Spleen (tissue), 7 donors: ENCODE results near the gene MID1.

Source experiments
- POLR2A ChIP-seq, 3 donors: fragments of 450-650 bp; IDR thresholded peaks; one replicate each; pipeline ENCODE4 v1.5.1; 2017; ENCODE audit warnings: antibody characterized with exemption in 3 of 3, mild to moderate bottlenecking in 1 of 3
- POLR2AphosphoS5 ChIP-seq, 3 donors: sonication (generic); formaldehyde crosslinking; IDR thresholded peaks; one replicate each; pipeline ENCODE4 v1.5.1; 2017; ENCODE audit warnings: antibody characterized with exemption in 3 of 3
- TF ChIP-seq, protein P1 (sequence below), 11 experiments: fragments of 200-600 bp in 7 of 11; fragments of 450-650 bp in 4 of 11; sonication (generic) in 4 of 11; IDR thresholded peaks in 8 of 11; conservative IDR thresholded peaks in 3 of 11; 1 replicate in 7 of 11; 2 replicates in 4 of 11; pipeline versions ENCODE4 v1.4.0 to v1.8.0; 2016 to 2021; ENCODE audit warnings: antibody characterized with exemption in 11 of 11, inconsistent platforms in 4 of 11, mild to moderate bottlenecking in 1 of 11
- donor health status: DM: no; HTN: no; CAD: no; lungs with moderate emphysema.
- donor health status: DM: no; HTN: no; CAD: no.
- donor health status: DM: no; HTN: no; CAD: no.

DNA sequence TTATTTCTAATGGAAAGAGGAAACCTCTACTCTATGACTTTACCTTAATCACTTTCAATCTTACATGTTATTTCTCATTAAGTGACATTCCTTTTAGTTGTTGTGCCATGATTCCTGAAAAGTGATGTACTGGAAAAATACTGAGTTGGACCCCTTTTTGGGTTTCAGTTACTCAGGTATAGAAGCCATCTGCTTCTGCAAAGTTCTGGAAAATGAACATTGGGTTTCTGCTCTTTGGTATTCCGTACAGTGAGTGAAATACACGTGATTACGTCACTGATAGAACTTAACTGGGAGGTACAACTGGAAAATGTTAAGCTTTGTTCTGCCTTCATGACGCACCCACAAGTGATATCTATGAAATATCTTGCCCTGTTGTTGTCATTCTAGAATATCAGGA is 114.7 kb downstream of the MID1 start:
- no peak for TF ChIP-seq POLR2A (IDR thresholded peaks at IDR 0.05)
- no peak for TF ChIP-seq POLR2AphosphoS5 (IDR thresholded peaks at IDR 0.05)
- TF ChIP-seq, protein P1, sequence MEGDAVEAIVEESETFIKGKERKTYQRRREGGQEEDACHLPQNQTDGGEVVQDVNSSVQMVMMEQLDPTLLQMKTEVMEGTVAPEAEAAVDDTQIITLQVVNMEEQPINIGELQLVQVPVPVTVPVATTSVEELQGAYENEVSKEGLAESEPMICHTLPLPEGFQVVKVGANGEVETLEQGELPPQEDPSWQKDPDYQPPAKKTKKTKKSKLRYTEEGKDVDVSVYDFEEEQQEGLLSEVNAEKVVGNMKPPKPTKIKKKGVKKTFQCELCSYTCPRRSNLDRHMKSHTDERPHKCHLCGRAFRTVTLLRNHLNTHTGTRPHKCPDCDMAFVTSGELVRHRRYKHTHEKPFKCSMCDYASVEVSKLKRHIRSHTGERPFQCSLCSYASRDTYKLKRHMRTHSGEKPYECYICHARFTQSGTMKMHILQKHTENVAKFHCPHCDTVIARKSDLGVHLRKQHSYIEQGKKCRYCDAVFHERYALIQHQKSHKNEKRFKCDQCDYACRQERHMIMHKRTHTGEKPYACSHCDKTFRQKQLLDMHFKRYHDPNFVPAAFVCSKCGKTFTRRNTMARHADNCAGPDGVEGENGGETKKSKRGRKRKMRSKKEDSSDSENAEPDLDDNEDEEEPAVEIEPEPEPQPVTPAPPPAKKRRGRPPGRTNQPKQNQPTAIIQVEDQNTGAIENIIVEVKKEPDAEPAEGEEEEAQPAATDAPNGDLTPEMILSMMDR (IDR thresholded peaks at IDR 0.05 in 8 of 11, conservative IDR thresholded peaks at IDR 0.05 in 3 of 11) = no peak
